A673 (cell line): Measurements from ENCODE around the gene PHF1. TPM values are rescaled to one million over a fixed set of nuclear protein-coding genes. Genes with fewer than 3 reads are reported as not detected.

Experiments used
- BruUV-seq: library from RNA; stranded (reverse); fragments of 400-500 nt; replicated peaks from 2 replicates; lab custom pipeline; 2021; lab: Mats Ljungman, UMichigan
- CTCF ChIA-PET: fragments of 300-600 bp; sonication (Branson Sonifier 250); formaldehyde crosslinking; loops from one replicate; lab custom pipeline; 2022; ENCODE audit warnings: antibody characterized with exemption; lab: Charles Lee
- POLR2A ChIA-PET: fragments of 300-600 bp; sonication (Branson Sonifier 250); formaldehyde crosslinking; loops from one replicate; lab custom pipeline; 2022; ENCODE audit warnings: antibody characterized with exemption; ENCODE audit not compliant: low non-redundant PET; lab: Charles Lee
- DNase-seq: peaks from one replicate; pipeline ENCODE4 v3.0.0-alpha.2; 2015; ENCODE audit warnings: low spot score
- H3K27ac ChIP-seq: fragments of 200-600 bp; sonication (generic); 2 replicates; pipeline ENCODE4 v1.5.1; 2016; ENCODE audit warnings: mixed run types, low read depth, mild to moderate bottlenecking, mixed read lengths, antibody characterized with exemption, low read length; ENCODE audit not compliant: poor library complexity, severe bottlenecking
- H3K27me3 ChIP-seq: fragments of 200-600 bp; sonication (generic); replicated peaks from 2 replicates; pipeline ENCODE4 v1.6.1; 2017; ENCODE audit warnings: mixed run types, low read depth, mild to moderate bottlenecking, mixed read lengths, antibody characterized with exemption, low read length; ENCODE audit not compliant: insufficient read depth, poor library complexity
- H3K36me3 ChIP-seq: fragments of 200-600 bp; sonication (generic); 2 replicates; pipeline ENCODE4 v1.6.1; 2016; ENCODE audit warnings: mixed run types, mild to moderate bottlenecking, mixed read lengths, antibody characterized with exemption, low read length; ENCODE audit not compliant: insufficient read depth, poor library complexity, severe bottlenecking
- H3K4me1 ChIP-seq: fragments of 200-600 bp; sonication (generic); 2 replicates; pipeline ENCODE4 v1.6.1; 2017; ENCODE audit warnings: mixed run types, mild to moderate bottlenecking, mixed read lengths, antibody characterized with exemption, low read length; ENCODE audit not compliant: insufficient read depth, poor library complexity, severe bottlenecking
- H3K4me3 ChIP-seq: fragments of 200-600 bp; sonication (generic); 2 replicates; pipeline ENCODE4 v1.5.1; 2016; ENCODE audit warnings: low read depth, mixed run types, mild to moderate bottlenecking, mixed read lengths, low read length; ENCODE audit not compliant: poor library complexity, severe bottlenecking
- H3K9me3 ChIP-seq: fragments of 200-600 bp; sonication (generic); 2 replicates; pipeline ENCODE4 v1.6.1; 2016; ENCODE audit warnings: mixed run types, low read depth, mild to moderate bottlenecking, mixed read lengths, antibody characterized with exemption, low read length; ENCODE audit not compliant: poor library complexity, severe bottlenecking
- CTCF ChIP-seq: fragments of 300-800, 200-600 bp; sonication (generic); conservative IDR thresholded peaks from 2 replicates; pipeline ENCODE4 v1.5.1; 2017; ENCODE audit warnings: low read depth, mild to moderate bottlenecking, antibody characterized with exemption, low read length, moderate library complexity, mixed read lengths
- EZH2 ChIP-seq: fragments of 200-600 bp; sonication (generic); IDR thresholded peaks from 2 replicates; pipeline ENCODE4 v1.6.1; 2017; ENCODE audit warnings: borderline replicate concordance, low read depth, mild to moderate bottlenecking, mixed read lengths, antibody characterized with exemption, low read length; ENCODE audit not compliant: poor library complexity, severe bottlenecking
- intact Hi-C: fragments of 100-400 bp; cut with micrococcal nuclease; formaldehyde crosslinking; loops from one replicate; pipeline ENCODE4 v1.10.0; 2022; ENCODE audit not compliant: unreplicated experiment
- total RNA-seq: library from RNA; stranded (reverse); gene quantifications from 2 replicates; pipeline ENCODE4 v1.2.3, GENCODE V29; 2021

The PHF1 gene
- total RNA-seq, 1 experiment from 2014 or later, result 53.5 TPM

- H3K36me3 ChIP-seq, result peaks cover 52% of the 10 kb centered on the region
- ChIA-PET POLR2A (no interaction called here), CTCF (no interaction called here)
- intact Hi-C loops, result no loop called here
- no peak for DNase-seq
- no peak overlapping the region for H3K27ac ChIP-seq
- H3K4me3 ChIP-seq, result no peak overlapping the region
- no peaks in the 10 kb centered on the region for H3K4me1 ChIP-seq
- no TSS peak for BruUV-seq
- no peak for TF ChIP-seq CTCF
- TF ChIP-seq EZH2, result no peak
- no peaks in the 10 kb centered on the region for H3K27me3 ChIP-seq
- H3K9me3 ChIP-seq, result no peaks in the 10 kb centered on the region
These were observed 33.0 kb downstream of the PHF1 start for GRCh38 chr6:33443619-33444504.

GRCh38 chr6:33445119-33445603 is 34.3 kb downstream of the PHF1 start:
- H3K9me3 ChIP-seq, result no peaks in the 10 kb centered on the region
- no peaks in the 10 kb centered on the region for H3K27me3 ChIP-seq
- ChIA-PET CTCF (no interaction called here), POLR2A (no interaction called here)
- H3K36me3 ChIP-seq, result peaks cover 48% of the 10 kb centered on the region
- no peak for DNase-seq
- intact Hi-C loops, result no loop called here
- TF ChIP-seq CTCF, result no peak
- no peak for TF ChIP-seq EZH2
- no TSS peak for BruUV-seq
- no peaks in the 10 kb centered on the region for H3K4me1 ChIP-seq
- no peak overlapping the region for H3K27ac ChIP-seq
- no peak overlapping the region for H3K4me3 ChIP-seq

- POLR2A ChIA-PET, result no interaction called here
- CTCF ChIA-PET, result interaction anchor here (0.6 kb wide), 1 partner anchor 900 kb away, joined by 4 read pairs; no protein-coding TSS in a partner anchor
These were observed 35.5 kb downstream of the PHF1 start for GRCh38 chr6:33446356-33446755.

More at GRCh38 chr6:33446356-33446755, 35.5 kb downstream of the PHF1 start:
- intact Hi-C loops, result no loop called here
- no peak overlapping the region for H3K27ac ChIP-seq
- no peak overlapping the region for H3K4me3 ChIP-seq
- DNase-seq, result no peak
- no peaks in the 10 kb centered on the region for H3K4me1 ChIP-seq
- H3K27me3 ChIP-seq, result no peaks in the 10 kb centered on the region
- TF ChIP-seq EZH2 (no peak), CTCF (no peak)
- no TSS peak for BruUV-seq
- peaks cover 44% of the 10 kb centered on the region for H3K36me3 ChIP-seq
- no peaks in the 10 kb centered on the region for H3K9me3 ChIP-seq
